ENCODE measurements around the gene MYEOV. TPM values are rescaled to one million over a fixed set of nuclear protein-coding genes. Genes with fewer than 3 reads are reported as not detected.

Gene MYEOV
- total RNA-seq, 4 donors from 2014 or later: 0.35 to 1.4 TPM; not detected in 2

DNA sequence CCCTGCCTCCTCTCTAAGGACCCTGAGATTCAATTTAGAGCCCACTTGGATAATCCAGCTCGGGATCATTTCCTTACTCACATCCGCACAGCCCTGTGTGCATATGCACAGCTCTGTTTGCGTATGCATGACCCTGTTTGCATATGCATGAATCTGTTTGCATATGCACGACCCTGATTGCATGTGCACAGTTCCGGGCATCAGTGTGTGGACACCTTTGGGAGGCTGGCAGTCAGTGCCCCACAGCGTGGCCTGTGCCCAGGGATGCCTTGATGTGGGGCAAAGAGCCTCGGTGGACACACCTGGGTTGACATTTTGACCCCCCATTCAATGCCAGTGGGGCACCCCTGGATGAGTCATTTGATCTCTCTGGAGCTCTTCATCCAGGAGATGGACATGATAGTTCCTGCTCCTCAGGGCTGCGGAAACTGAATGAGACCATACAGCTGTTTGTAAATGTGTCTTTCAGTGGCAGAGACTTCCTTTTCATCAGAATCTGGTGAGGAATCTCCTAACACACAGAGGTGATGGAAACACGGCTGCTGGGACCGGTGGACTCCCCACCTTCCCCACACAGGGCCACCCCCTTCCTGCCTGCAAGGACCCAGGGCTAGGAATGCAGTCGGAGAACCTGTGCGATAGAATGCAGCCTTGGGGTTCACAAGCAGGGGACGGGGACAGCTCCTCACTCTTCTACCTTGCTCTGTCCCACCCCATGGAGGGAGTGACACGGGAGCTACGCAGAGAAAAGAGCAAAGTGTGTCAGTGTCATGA is 41.2 kb downstream of the MYEOV start:
- Histone ChIP-seq H3K36me3 (no peaks in the 10 kb centered on the region), H3K4me1 (no peaks in the 10 kb centered on the region), H3K4me3 (no peak overlapping the region), H3K27ac (no peak overlapping the region), H3K9me3 (no peaks in the 10 kb centered on the region), H3K27me3 (no peaks in the 10 kb centered on the region)
- DNase-seq: no peak
- intact Hi-C loops (cut with DNase I; ENCODE audit: low total_unique reads): no loop called here
- TF ChIP-seq POLR2A (IDR thresholded peaks at IDR 0.05) (no peak), CTCF (IDR thresholded peaks at IDR 0.05) (no peak)

- DNase-seq: no peak
- no peaks in the 10 kb centered on the region for H3K9me3 ChIP-seq
- TF ChIP-seq CTCF (IDR thresholded peaks at IDR 0.05): no peak
- no peak for TF ChIP-seq POLR2A (IDR thresholded peaks at IDR 0.05)
- H3K27me3 ChIP-seq: no peaks in the 10 kb centered on the region
- no peak overlapping the region for H3K4me3 ChIP-seq
- no peaks in the 10 kb centered on the region for H3K36me3 ChIP-seq
- intact Hi-C loops (cut with DNase I; ENCODE audit: low total_unique reads): no loop called here
- H3K4me1 ChIP-seq: no peaks in the 10 kb centered on the region
- no peak overlapping the region for H3K27ac ChIP-seq
These were observed 41.9 kb downstream of the MYEOV start for GRCh38 chr11:69335781-69336405.

DNA sequence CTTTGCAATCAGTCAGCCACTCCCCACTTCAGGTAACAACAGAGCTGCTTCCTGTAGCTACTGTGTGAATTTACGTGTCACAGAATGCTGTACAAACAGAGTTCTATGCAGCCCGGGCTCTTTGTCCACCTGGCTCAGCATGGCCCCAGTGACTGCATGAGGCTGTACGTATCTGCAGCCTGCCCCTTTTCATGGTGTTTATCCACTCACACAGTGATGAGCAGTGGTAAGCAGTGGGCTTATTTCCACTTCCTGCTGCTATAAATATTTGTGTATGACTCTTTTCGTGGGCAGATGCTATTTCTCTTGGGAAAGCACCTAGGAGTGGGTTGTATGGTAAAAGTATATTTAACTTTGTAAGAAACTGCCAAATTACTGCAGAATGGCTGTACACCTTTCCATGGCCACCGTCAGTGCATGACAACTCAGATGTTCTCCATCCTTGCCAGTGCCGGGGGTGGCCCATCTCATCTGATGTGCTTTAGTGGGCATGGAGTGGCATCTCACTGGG is 43.3 kb downstream of the MYEOV start:
- intact Hi-C loops (cut with DNase I; ENCODE audit: low total_unique reads): no loop called here
- H3K9me3 ChIP-seq: no peaks in the 10 kb centered on the region
- DNase-seq: no peak
- no peak for TF ChIP-seq POLR2A (IDR thresholded peaks at IDR 0.05)
- TF ChIP-seq CTCF (IDR thresholded peaks at IDR 0.05): no peak
- no peak overlapping the region for H3K4me3 ChIP-seq
- no peak overlapping the region for H3K27ac ChIP-seq
- H3K4me1 ChIP-seq: no peaks in the 10 kb centered on the region
- H3K27me3 ChIP-seq: no peaks in the 10 kb centered on the region
- H3K36me3 ChIP-seq: no peaks in the 10 kb centered on the region

GRCh38 chr11:69339041-69339733 is 45.2 kb downstream of the MYEOV start:
- TF ChIP-seq POLR2A (IDR thresholded peaks at IDR 0.05) (no peak), CTCF (IDR thresholded peaks at IDR 0.05) (no peak)
- no peak overlapping the region for H3K4me3 ChIP-seq
- H3K27me3 ChIP-seq: no peaks in the 10 kb centered on the region
- intact Hi-C loops (cut with DNase I; ENCODE audit: low total_unique reads): no loop called here
- H3K36me3 ChIP-seq: no peaks in the 10 kb centered on the region
- DNase-seq: no peak
- H3K27ac ChIP-seq: no peak overlapping the region
- no peaks in the 10 kb centered on the region for H3K4me1 ChIP-seq
- H3K9me3 ChIP-seq: no peaks in the 10 kb centered on the region

All from uterus (tissue), 4 donors.